Right cardiac atrium (tissue), 5 donors: Measurements from ENCODE around the gene GDPD5. TPM values are rescaled to one million over a fixed set of nuclear protein-coding genes. Genes with fewer than 3 reads are reported as not detected.

Experiments used
- polyA plus RNA-seq: library from polyadenylated mRNA; stranded (reverse); fragments of 200-250 nt; gene quantifications from one replicate; pipeline ENCODE4 v1.2.3, GENCODE V29; 2013
- total RNA-seq, 4 donors: library from RNA; stranded (reverse); fragmentation: NEBNext Ultra II Directional; extraction: Animal tissue kit (Norgen Biotek cat#: 25700); gene quantifications; one replicate each; pipeline ENCODE4 v1.2.1, GENCODE V29; 2021
- donor health status: healthy with polysubstance abuse.
- donor health status: DM: no; HTN: yes; CAD: no.
- donor health status: DM: no; HTN: no; CAD: no.
- donor health status: DM: no; HTN: yes; CAD: no; lungs with severe emphysema.
- donor health status: DM: yes; HTN: yes; CAD: no.

Gene GDPD5
- total and polyA plus RNA-seq, 5 donors: 5.3 to 8.5 (median 7.8) TPM

Other genes with a start within 250 kb of the GDPD5 start
- 10 to 100 TPM; 24.8 to 32.5 (median 27.4) TPM for gene ARRB1, start 174.3 kb downstream of the GDPD5 start, total RNA-seq
- gene ARRB1, start 174.3 kb downstream of the GDPD5 start, polyA plus RNA-seq: 12.1 TPM
- gene RPS3, start 126.4 kb downstream of the GDPD5 start, total RNA-seq: 1,000 to 10,000 TPM; 1,039 to 1,263 (median 1,178) TPM
- 1,021 TPM for gene RPS3, start 126.4 kb downstream of the GDPD5 start, polyA plus RNA-seq
- gene KLHL35, start 92.7 kb downstream of the GDPD5 start, total RNA-seq: 1 to 10 TPM in 1 of 4 donors, under 1 TPM in 3; 0.46 to 1.5 (median 0.67) TPM
- gene KLHL35, start 92.7 kb downstream of the GDPD5 start, polyA plus RNA-seq: 0.66 TPM
- 100 to 1,000 TPM in 1 of 4 donors, 10 to 100 TPM in 3; 50.5 to 109 (median 72.7) TPM for gene SERPINH1, start 36.3 kb upstream of the GDPD5 start, total RNA-seq
- 53.2 TPM for gene SERPINH1, start 36.3 kb upstream of the GDPD5 start, polyA plus RNA-seq
- 1 to 10 TPM; 5.9 to 8.9 (median 7.4) TPM for gene MAP6, start 143.1 kb upstream of the GDPD5 start, total RNA-seq
- gene MAP6, start 143.1 kb upstream of the GDPD5 start, polyA plus RNA-seq: 3.8 TPM
- under 1 TPM in 1 of 4 donors, not detected in 3; 0.17 TPM for gene MOGAT2, start 191.9 kb upstream of the GDPD5 start, total RNA-seq
- gene MOGAT2, start 191.9 kb upstream of the GDPD5 start, polyA plus RNA-seq: 0.11 TPM
- 10 to 100 TPM in 2 of 4 donors, 1 to 10 TPM in 2; 5.7 to 18.0 (median 10.4) TPM for gene DGAT2, start 242.8 kb upstream of the GDPD5 start, total RNA-seq
- 23.4 TPM for gene DGAT2, start 242.8 kb upstream of the GDPD5 start, polyA plus RNA-seq